HEK293 (cell line): ENCODE data around the gene SRSF12.

Experiments
- ZBTB21 ChIP-seq: fragments of 450-650 bp; formaldehyde crosslinking; IDR thresholded peaks from 2 replicates; pipeline ENCODE4 v1.5.1; 2017; ENCODE audit warnings: missing biosample characterization, missing genetic modification characterization
- ZNF184 ChIP-seq: fragments of 450-650 bp; IDR thresholded peaks from 2 replicates; pipeline ENCODE4 v1.5.1; 2018; ENCODE audit warnings: missing biosample characterization, mild to moderate bottlenecking, missing genetic modification characterization
- ZNF248 ChIP-seq: fragments of 450-650 bp; formaldehyde crosslinking; IDR thresholded peaks from 2 replicates; pipeline ENCODE4 v1.5.1; 2017; ENCODE audit warnings: missing biosample characterization, missing genetic modification characterization
- ZNF530 ChIP-seq: fragments of 450-650 bp; formaldehyde crosslinking; IDR thresholded peaks from 2 replicates; pipeline ENCODE4 v1.5.1; 2016; ENCODE audit warnings: low read depth, missing biosample characterization, missing genetic modification characterization
- ZNF561 ChIP-seq: fragments of 450-650 bp; IDR thresholded peaks from 2 replicates; pipeline ENCODE4 v1.5.1; 2018; ENCODE audit warnings: missing biosample characterization, missing genetic modification characterization, borderline replicate concordance
- ZNF664 ChIP-seq: fragments of 450-650 bp; formaldehyde crosslinking; IDR thresholded peaks from 2 replicates; pipeline ENCODE4 v1.5.1; 2016; ENCODE audit warnings: missing biosample characterization, missing genetic modification characterization
- TF ChIP-seq, protein P1 (sequence below): fragments of 450-650 bp; formaldehyde crosslinking; IDR thresholded peaks from 2 replicates; pipeline ENCODE4 v1.5.1; 2016; ENCODE audit warnings: missing biosample characterization, missing genetic modification characterization
- TF ChIP-seq, protein P2 (sequence below): fragments of 450-650 bp; formaldehyde crosslinking; IDR thresholded peaks from 2 replicates; pipeline ENCODE4 v1.5.1; 2016; ENCODE audit warnings: missing biosample characterization, missing genetic modification characterization

GRCh38 chr6:89146718-89147700 lies 29.1 kb upstream of the SRSF12 start:
- TF ChIP-seq ZNF248 (tag by site-specific recombination) (no peak), ZNF530 (tag by site-specific recombination) (no peak), ZBTB21 (tag by site-specific recombination) (peak; percentile 9; the same call in 1 of the 2 replicates), ZNF561 (tag by site-specific recombination) (no peak), ZNF664 (tag by site-specific recombination) (no peak), ZNF184 (tag by site-specific recombination) (no peak)
- TF ChIP-seq, protein P1, sequence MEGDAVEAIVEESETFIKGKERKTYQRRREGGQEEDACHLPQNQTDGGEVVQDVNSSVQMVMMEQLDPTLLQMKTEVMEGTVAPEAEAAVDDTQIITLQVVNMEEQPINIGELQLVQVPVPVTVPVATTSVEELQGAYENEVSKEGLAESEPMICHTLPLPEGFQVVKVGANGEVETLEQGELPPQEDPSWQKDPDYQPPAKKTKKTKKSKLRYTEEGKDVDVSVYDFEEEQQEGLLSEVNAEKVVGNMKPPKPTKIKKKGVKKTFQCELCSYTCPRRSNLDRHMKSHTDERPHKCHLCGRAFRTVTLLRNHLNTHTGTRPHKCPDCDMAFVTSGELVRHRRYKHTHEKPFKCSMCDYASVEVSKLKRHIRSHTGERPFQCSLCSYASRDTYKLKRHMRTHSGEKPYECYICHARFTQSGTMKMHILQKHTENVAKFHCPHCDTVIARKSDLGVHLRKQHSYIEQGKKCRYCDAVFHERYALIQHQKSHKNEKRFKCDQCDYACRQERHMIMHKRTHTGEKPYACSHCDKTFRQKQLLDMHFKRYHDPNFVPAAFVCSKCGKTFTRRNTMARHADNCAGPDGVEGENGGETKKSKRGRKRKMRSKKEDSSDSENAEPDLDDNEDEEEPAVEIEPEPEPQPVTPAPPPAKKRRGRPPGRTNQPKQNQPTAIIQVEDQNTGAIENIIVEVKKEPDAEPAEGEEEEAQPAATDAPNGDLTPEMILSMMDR (tag by site-specific recombination): no peak
- TF ChIP-seq, protein P2, sequence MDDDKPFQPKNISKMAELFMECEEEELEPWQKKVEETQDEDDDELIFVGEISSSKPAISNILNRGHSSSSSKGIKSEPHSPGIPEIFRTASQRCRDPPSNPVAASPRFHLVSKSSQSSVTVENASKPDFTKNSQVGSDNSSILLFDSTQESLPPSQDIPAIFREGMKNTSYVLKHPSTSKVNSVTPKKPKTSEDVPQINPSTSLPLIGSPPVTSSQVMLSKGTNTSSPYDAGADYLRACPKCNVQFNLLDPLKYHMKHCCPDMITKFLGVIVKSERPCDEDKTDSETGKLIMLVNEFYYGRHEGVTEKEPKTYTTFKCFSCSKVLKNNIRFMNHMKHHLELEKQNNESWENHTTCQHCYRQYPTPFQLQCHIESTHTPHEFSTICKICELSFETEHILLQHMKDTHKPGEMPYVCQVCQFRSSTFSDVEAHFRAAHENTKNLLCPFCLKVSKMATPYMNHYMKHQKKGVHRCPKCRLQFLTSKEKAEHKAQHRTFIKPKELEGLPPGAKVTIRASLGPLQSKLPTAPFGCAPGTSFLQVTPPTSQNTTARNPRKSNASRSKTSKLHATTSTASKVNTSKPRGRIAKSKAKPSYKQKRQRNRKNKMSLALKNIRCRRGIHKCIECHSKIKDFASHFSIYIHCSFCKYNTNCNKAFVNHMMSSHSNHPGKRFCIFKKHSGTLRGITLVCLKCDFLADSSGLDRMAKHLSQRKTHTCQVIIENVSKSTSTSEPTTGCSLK (tag by site-specific recombination): no peak
